Mesenchymal stem cell (in vitro differentiated cells and primary cell): ENCODE data around the gene DOCK2.
A peak's percentile ranks its signal among the peaks of the same experiment; 100 is the strongest.

Experiments
- DNase-seq: peaks from one replicate; pipeline ENCODE4 v3.0.0-alpha.2; 2013
- H2AFZ ChIP-seq: one replicate; pipeline ENCODE4 v1.6.1; 2013; ENCODE audit warnings: low read depth, mild to moderate bottlenecking, control low read depth, inconsistent platforms, low read length, moderate library complexity
- H2AK5ac ChIP-seq: 2 replicates; pipeline ENCODE4 v1.6.1; 2013; ENCODE audit warnings: low read length, moderate library complexity, mild to moderate bottlenecking, inconsistent platforms; ENCODE audit not compliant: severe bottlenecking
- H2BK120ac ChIP-seq: one replicate; pipeline ENCODE4 v1.6.1; 2013; ENCODE audit warnings: low read depth, mild to moderate bottlenecking, inconsistent platforms, low read length, moderate library complexity
- H2BK12ac ChIP-seq, 2 experiments: one replicate each; pipeline ENCODE4 v1.6.1; 2013; ENCODE audit warnings: inconsistent platforms in 2 of 2, low read length in 2 of 2, mild to moderate bottlenecking in 2 of 2, moderate library complexity in 2 of 2, control low read depth in 1 of 2
- H2BK15ac ChIP-seq: one replicate; pipeline ENCODE4 v1.6.1; 2013; ENCODE audit warnings: mild to moderate bottlenecking, low read depth, inconsistent platforms; ENCODE audit not compliant: poor library complexity, severe bottlenecking
- H2BK5ac ChIP-seq: 2 replicates; pipeline ENCODE4 v1.6.1; 2013; ENCODE audit warnings: low read depth, mild to moderate bottlenecking, low read length, control low read depth, inconsistent platforms; ENCODE audit not compliant: poor library complexity, severe bottlenecking
- H3K14ac ChIP-seq, 2 experiments: one replicate each; pipeline ENCODE4 v1.6.1; 2013; ENCODE audit warnings: inconsistent platforms in 2 of 2, low read length in 2 of 2, control low read depth in 1 of 2, mild to moderate bottlenecking in 1 of 2, moderate library complexity in 1 of 2
- H3K18ac ChIP-seq, 2 experiments: one replicate each; pipeline ENCODE4 v1.6.1; 2013; ENCODE audit warnings: inconsistent platforms in 2 of 2, low read length in 2 of 2, control low read depth in 1 of 2, low read depth in 1 of 2, mild to moderate bottlenecking in 1 of 2
- H3K23ac ChIP-seq, 2 experiments: one replicate each; pipeline ENCODE4 v1.6.1; 2013; ENCODE audit warnings: inconsistent platforms in 2 of 2, low read length in 2 of 2, mild to moderate bottlenecking in 2 of 2, moderate library complexity in 2 of 2, control low read depth in 1 of 2
- H3K27ac ChIP-seq: 2 replicates; pipeline ENCODE4 v1.5.1; 2013; ENCODE audit warnings: mild to moderate bottlenecking, moderate library complexity, low read length, control low read depth, inconsistent platforms; ENCODE audit not compliant: poor library complexity, severe bottlenecking
- H3K27me3 ChIP-seq, 2 experiments: 2 replicates each; pipeline versions ENCODE4 v1.6.1 to v1.7.0; 2013; ENCODE audit warnings: low read length in 2 of 2, mild to moderate bottlenecking in 2 of 2, moderate library complexity in 2 of 2, control low read depth in 1 of 2, inconsistent platforms in 1 of 2; ENCODE audit not compliant: control insufficient read depth in 1 of 2, insufficient read depth in 1 of 2
- H3K36me3 ChIP-seq, 2 experiments: 2 replicates each; pipeline versions ENCODE4 v1.6.1 to v1.7.0; 2013; ENCODE audit warnings: low read length in 2 of 2, control low read depth in 1 of 2, inconsistent platforms in 1 of 2, low read depth in 1 of 2, mild to moderate bottlenecking in 1 of 2; ENCODE audit not compliant: insufficient read depth in 2 of 2, control insufficient read depth in 1 of 2
- H3K4ac ChIP-seq, 2 experiments: one replicate each; pipeline ENCODE4 v1.6.1; 2013; ENCODE audit warnings: inconsistent platforms in 2 of 2, low read length in 2 of 2, mild to moderate bottlenecking in 2 of 2, moderate library complexity in 2 of 2, control low read depth in 1 of 2, low read depth in 1 of 2
- H3K4me1 ChIP-seq: 2 replicates; pipeline ENCODE4 v1.6.1; 2013; ENCODE audit warnings: low read depth, low read length, control low read depth; ENCODE audit not compliant: control insufficient read depth, insufficient read depth
- H3K4me2 ChIP-seq: 2 replicates; pipeline ENCODE4 v1.6.1; 2013; ENCODE audit warnings: low read length, mild to moderate bottlenecking, inconsistent platforms; ENCODE audit not compliant: poor library complexity, severe bottlenecking
- H3K4me3 ChIP-seq, 2 experiments: 2 replicates each; pipeline versions ENCODE4 v1.5.1 to v1.7.0; 2013; ENCODE audit warnings: low read length in 2 of 2, mild to moderate bottlenecking in 2 of 2, control low read depth in 1 of 2, low read depth in 1 of 2; ENCODE audit not compliant: insufficient read depth in 1 of 2
- H3K79me1 ChIP-seq: replicated peaks from 2 replicates; pipeline ENCODE4 v1.6.1; 2013; ENCODE audit warnings: mild to moderate bottlenecking, control low read depth, low read length, inconsistent platforms; ENCODE audit not compliant: poor library complexity, severe bottlenecking
- H3K9ac ChIP-seq: 2 replicates; pipeline ENCODE4 v1.7.0; 2013; ENCODE audit warnings: mild to moderate bottlenecking, low read length, moderate library complexity
- H3K9me3 ChIP-seq: 2 replicates; pipeline ENCODE4 v1.7.0; 2013; ENCODE audit warnings: mild to moderate bottlenecking, low read length; ENCODE audit not compliant: control insufficient read depth
- H4K8ac ChIP-seq: one replicate; pipeline ENCODE4 v1.6.1; 2013; ENCODE audit warnings: inconsistent platforms, mild to moderate bottlenecking, low read length, moderate library complexity
- H4K91ac ChIP-seq: one replicate; pipeline ENCODE4 v1.6.1; 2013; ENCODE audit warnings: mild to moderate bottlenecking, low read length, inconsistent platforms
- WGBS: methylation state at CpG from one replicate; pipeline ENCODE4 v1.1.7; 2013; ENCODE audit warnings: mixed read lengths; 5-methylcytosine and 5-hydroxymethylcytosine counted together

DOCK2 gene

DNA sequence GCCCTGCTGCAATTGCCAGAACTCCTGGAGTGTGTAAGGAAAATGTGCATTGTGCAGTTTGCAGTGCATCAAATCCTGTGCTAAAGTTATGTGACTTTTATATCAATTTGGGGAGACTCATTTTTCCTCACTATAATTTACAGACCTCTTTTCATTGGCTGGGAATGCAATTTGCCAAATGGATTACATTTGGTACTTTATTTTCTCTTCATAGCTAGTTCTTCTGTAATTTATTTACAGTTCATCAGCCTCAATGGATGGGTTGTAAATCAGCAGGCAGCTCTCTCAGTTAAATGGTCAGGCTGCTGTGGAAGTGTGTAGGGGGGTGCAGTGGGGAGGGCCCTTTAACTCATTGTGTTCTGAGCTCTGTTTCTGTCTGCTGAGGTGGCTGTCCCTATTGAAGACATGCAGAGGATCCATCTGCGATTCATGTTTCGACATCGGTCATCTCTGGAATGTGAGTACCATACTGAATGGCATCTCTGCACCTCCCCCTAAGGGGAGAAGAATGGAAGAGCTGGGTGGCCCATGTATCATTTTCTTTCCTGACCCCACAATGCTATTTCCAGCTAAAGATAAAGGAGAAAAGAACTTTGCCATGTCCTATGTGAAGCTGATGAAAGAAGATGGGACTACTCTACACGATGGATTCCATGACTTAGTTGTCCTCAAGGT lies 74.6 kb downstream of the DOCK2 start:
- no peak overlapping the region for H3K18ac ChIP-seq
- no peak overlapping the region for H2AK5ac ChIP-seq
- no peak overlapping the region for H2BK120ac ChIP-seq
- no peak overlapping the region for H3K4me2 ChIP-seq
- 100% methylated on average over 1 of the region's 4 CpGs for WGBS
- H2BK5ac ChIP-seq, result no peak overlapping the region
- no peak overlapping the region for H2BK15ac ChIP-seq
- no peak overlapping the region for H4K8ac ChIP-seq
- no peaks in the 10 kb centered on the region for H3K36me3 ChIP-seq
- peaks cover 19% of the 10 kb centered on the region for H3K4me1 ChIP-seq
- H3K27ac ChIP-seq, result no peak overlapping the region
- DNase-seq, result no peak
- H3K23ac ChIP-seq, result no peak overlapping the region
- no peak overlapping the region for H2AFZ ChIP-seq
- H3K9ac ChIP-seq, result no peak overlapping the region
- H2BK12ac ChIP-seq, result no peak overlapping the region
- no peaks in the 10 kb centered on the region for H3K27me3 ChIP-seq
- H3K4ac ChIP-seq, result peak overlapping the region in 1 of 2 experiments; percentile 55
- H4K91ac ChIP-seq, result no peak overlapping the region
- no peaks in the 10 kb centered on the region for H3K9me3 ChIP-seq
- H3K14ac ChIP-seq, result no peak overlapping the region
- H3K4me3 ChIP-seq, result no peak overlapping the region
- no peaks in the 10 kb centered on the region for H3K79me1 ChIP-seq

DNA sequence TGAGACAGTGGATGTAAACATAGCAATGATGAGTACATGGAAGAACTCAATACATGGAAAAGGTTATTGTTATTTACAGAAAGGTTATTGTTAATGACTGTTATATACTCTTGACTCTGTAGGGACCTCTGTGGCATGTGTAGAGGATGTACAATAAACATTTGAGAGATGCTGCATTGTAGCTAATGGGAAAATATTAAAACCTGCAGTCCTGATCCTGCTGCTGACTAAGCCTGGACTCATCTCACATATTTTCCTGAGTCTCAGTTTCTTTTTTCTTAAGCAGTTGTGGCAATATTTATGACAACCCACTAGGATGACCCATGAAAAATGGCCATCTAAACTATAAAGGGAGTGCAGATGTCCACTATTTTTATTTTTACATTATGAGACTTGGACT lies 75.4 kb downstream of the DOCK2 start:
- Histone ChIP-seq H2AFZ (no peak overlapping the region), H4K91ac (no peak overlapping the region), H3K23ac (no peak overlapping the region), H3K27ac (no peak overlapping the region), H4K8ac (no peak overlapping the region), H3K9me3 (no peaks in the 10 kb centered on the region), H3K27me3 (no peaks in the 10 kb centered on the region), H2BK5ac (no peak overlapping the region), H3K14ac (no peak overlapping the region), H2AK5ac (no peak overlapping the region), H3K4me2 (no peak overlapping the region), H2BK15ac (no peak overlapping the region), H3K36me3 (no peaks in the 10 kb centered on the region), H3K79me1 (no peaks in the 10 kb centered on the region), H2BK12ac (no peak overlapping the region), H3K18ac (no peak overlapping the region), H3K4me3 (no peak overlapping the region), H3K9ac (no peak overlapping the region), H3K4ac (no peak overlapping the region), H3K4me1 (peaks cover 14% of the 10 kb centered on the region), H2BK120ac (no peak overlapping the region)
- DNase-seq, result no peak

DNA sequence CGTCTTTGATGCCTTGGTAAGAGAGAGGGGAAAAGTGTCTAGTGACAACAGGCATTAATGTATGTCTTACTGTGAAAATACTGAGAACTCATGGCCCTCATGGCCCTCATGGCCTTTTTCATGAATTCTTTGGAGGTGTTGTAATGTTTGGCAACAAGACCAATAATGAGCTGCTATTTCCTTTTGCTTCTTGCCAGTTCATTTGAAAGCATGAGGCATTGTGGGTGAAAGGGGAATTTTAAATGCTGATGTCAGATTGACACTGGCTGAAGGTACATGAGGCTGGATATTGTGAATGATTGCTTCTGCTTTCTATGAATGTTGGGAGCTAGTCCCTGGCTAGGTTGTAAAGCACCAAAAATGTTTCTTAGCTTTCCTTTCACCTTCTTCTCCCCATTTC lies 79.2 kb downstream of the DOCK2 start:
- no peak overlapping the region for H2BK120ac ChIP-seq
- no peak overlapping the region for H3K14ac ChIP-seq
- no peak overlapping the region for H2BK15ac ChIP-seq
- H3K4me1 ChIP-seq, result peaks cover 3% of the 10 kb centered on the region
- H3K27ac ChIP-seq, result no peak overlapping the region
- no peak overlapping the region for H3K4me3 ChIP-seq
- H3K4ac ChIP-seq, result no peak overlapping the region
- no peak overlapping the region for H2AK5ac ChIP-seq
- no peak overlapping the region for H3K4me2 ChIP-seq
- H3K18ac ChIP-seq, result no peak overlapping the region
- no peaks in the 10 kb centered on the region for H3K79me1 ChIP-seq
- WGBS, result 80% methylated on average over 1 of the region's 1 CpG
- no peaks in the 10 kb centered on the region for H3K27me3 ChIP-seq
- H2BK5ac ChIP-seq, result no peak overlapping the region
- H3K23ac ChIP-seq, result no peak overlapping the region
- no peak overlapping the region for H4K8ac ChIP-seq
- H2BK12ac ChIP-seq, result no peak overlapping the region
- no peak overlapping the region for H3K9ac ChIP-seq
- DNase-seq, result peak; percentile 44
- H3K9me3 ChIP-seq, result no peaks in the 10 kb centered on the region
- no peak overlapping the region for H2AFZ ChIP-seq
- H4K91ac ChIP-seq, result no peak overlapping the region
- H3K36me3 ChIP-seq, result no peaks in the 10 kb centered on the region

GRCh38 chr5:169717288-169717687 lies 80.2 kb downstream of the DOCK2 start:
- no peak overlapping the region for H3K14ac ChIP-seq
- no peaks in the 10 kb centered on the region for H3K4me1 ChIP-seq
- H3K36me3 ChIP-seq, result no peaks in the 10 kb centered on the region
- no peak overlapping the region for H2BK15ac ChIP-seq
- no peak overlapping the region for H3K4ac ChIP-seq
- no peak overlapping the region for H3K27ac ChIP-seq
- no peak overlapping the region for H4K91ac ChIP-seq
- H3K9ac ChIP-seq, result no peak overlapping the region
- 99% methylated on average over 3 of the region's 3 CpGs for WGBS
- H3K9me3 ChIP-seq, result peaks cover 5% of the 10 kb centered on the region
- no peak overlapping the region for H3K4me3 ChIP-seq
- no peak overlapping the region for H2AFZ ChIP-seq
- no peak overlapping the region for H2BK120ac ChIP-seq
- no peaks in the 10 kb centered on the region for H3K27me3 ChIP-seq
- no peaks in the 10 kb centered on the region for H3K79me1 ChIP-seq
- no peak overlapping the region for H3K23ac ChIP-seq
- H2AK5ac ChIP-seq, result no peak overlapping the region
- H2BK5ac ChIP-seq, result no peak overlapping the region
- DNase-seq, result no peak
- no peak overlapping the region for H4K8ac ChIP-seq
- no peak overlapping the region for H3K18ac ChIP-seq
- H3K4me2 ChIP-seq, result no peak overlapping the region
- H2BK12ac ChIP-seq, result no peak overlapping the region
